H9 (cell line): Measurements from ENCODE around the gene PALS1. TPM values are rescaled to one million over a fixed set of nuclear protein-coding genes. Genes with fewer than 3 reads are reported as not detected.

Experiments used
- DNase-seq: peaks from one replicate; pipeline ENCODE4 v3.0.0-alpha.2; 2017
- H2AFZ ChIP-seq: one replicate; pipeline ENCODE4 v1.6.1; 2013; ENCODE audit warnings: mild to moderate bottlenecking, low read length, control low read depth, moderate library complexity
- H2AK5ac ChIP-seq: 2 replicates; pipeline ENCODE4 v1.6.1; 2013; ENCODE audit warnings: low read length, control low read depth, mixed read lengths; ENCODE audit not compliant: insufficient read length
- H2BK120ac ChIP-seq: one replicate; pipeline ENCODE4 v1.6.1; 2013; ENCODE audit warnings: low read depth, mild to moderate bottlenecking, low read length, control low read depth, inconsistent platforms; ENCODE audit not compliant: poor library complexity, severe bottlenecking
- H2BK12ac ChIP-seq: 2 replicates; pipeline ENCODE4 v1.6.1; 2013; ENCODE audit warnings: low read length, control low read depth, mixed read lengths, low read depth; ENCODE audit not compliant: insufficient read length
- H2BK15ac ChIP-seq: 2 replicates; pipeline ENCODE4 v1.6.1; 2013; ENCODE audit warnings: low read depth, low read length, control low read depth
- H2BK20ac ChIP-seq: one replicate; pipeline ENCODE4 v1.6.1; 2013; ENCODE audit warnings: low read depth, mild to moderate bottlenecking, low read length, control low read depth, inconsistent platforms; ENCODE audit not compliant: poor library complexity, severe bottlenecking
- H2BK5ac ChIP-seq: 2 replicates; pipeline ENCODE4 v1.6.1; 2013; ENCODE audit warnings: low read length, control low read depth, mixed read lengths; ENCODE audit not compliant: insufficient read length
- H3K14ac ChIP-seq: 2 replicates; pipeline ENCODE4 v1.6.1; 2013; ENCODE audit warnings: low read length, control low read depth; ENCODE audit not compliant: insufficient read depth
- H3K18ac ChIP-seq: 2 replicates; pipeline ENCODE4 v1.6.1; 2013; ENCODE audit warnings: low read depth, mild to moderate bottlenecking, mixed read lengths, low read length, control low read depth; ENCODE audit not compliant: insufficient read length
- H3K23ac ChIP-seq: 2 replicates; pipeline ENCODE4 v1.6.1; 2013; ENCODE audit warnings: low read length, control low read depth, mixed read lengths, low read depth; ENCODE audit not compliant: insufficient read length
- H3K23me2 ChIP-seq: 2 replicates; pipeline ENCODE4 v1.6.1; 2013; ENCODE audit warnings: low read depth, mild to moderate bottlenecking, mixed read lengths, low read length, control low read depth; ENCODE audit not compliant: insufficient read length, poor library complexity, severe bottlenecking
- H3K27ac ChIP-seq: 2 replicates; pipeline ENCODE4 v1.5.1; 2013; ENCODE audit warnings: low read length, control low read depth, mixed read lengths, low read depth; ENCODE audit not compliant: insufficient read length
- H3K27me3 ChIP-seq: 2 replicates; pipeline ENCODE4 v1.6.1; 2013; ENCODE audit warnings: low read length, control low read depth, inconsistent platforms; ENCODE audit not compliant: insufficient read depth
- H3K4ac ChIP-seq: 2 replicates; pipeline ENCODE4 v1.6.1; 2013; ENCODE audit warnings: low read depth, mild to moderate bottlenecking, control low read depth, inconsistent platforms, low read length, moderate library complexity
- H3K4me1 ChIP-seq: 2 replicates; pipeline ENCODE4 v1.6.1; 2013; ENCODE audit warnings: low read length, control low read depth, inconsistent platforms; ENCODE audit not compliant: insufficient read depth
- H3K4me2 ChIP-seq: 2 replicates; pipeline ENCODE4 v1.6.1; 2013; ENCODE audit warnings: low read length, control low read depth, mixed read lengths; ENCODE audit not compliant: insufficient read length, insufficient read depth
- H3K56ac ChIP-seq: 2 replicates; pipeline ENCODE4 v1.6.1; 2013; ENCODE audit warnings: low read depth, mild to moderate bottlenecking, mixed read lengths, low read length, control low read depth; ENCODE audit not compliant: insufficient read length
- H3K79me1 ChIP-seq: 2 replicates; pipeline ENCODE4 v1.6.1; 2013; ENCODE audit warnings: low read depth, mild to moderate bottlenecking, moderate library complexity, low read length, control low read depth, inconsistent platforms; ENCODE audit not compliant: insufficient read depth, poor library complexity, severe bottlenecking
- H3K79me2 ChIP-seq: 2 replicates; pipeline ENCODE4 v1.6.1; 2013; ENCODE audit warnings: low read length, control low read depth, inconsistent platforms; ENCODE audit not compliant: insufficient read depth
- H3K9ac ChIP-seq: 2 replicates; pipeline ENCODE4 v1.6.1; 2013; ENCODE audit warnings: low read length, control low read depth, mixed read lengths; ENCODE audit not compliant: insufficient read length; ENCODE audit errors: extremely low read depth
- H3K9me3 ChIP-seq: one replicate; pipeline ENCODE4 v1.6.1; 2013; ENCODE audit warnings: low read depth, low read length, inconsistent platforms; ENCODE audit not compliant: control insufficient read depth
- H3T11ph ChIP-seq: one replicate; pipeline ENCODE4 v1.6.1; 2013; ENCODE audit warnings: mild to moderate bottlenecking, low read length, control low read depth, inconsistent platforms
- H4K20me1 ChIP-seq: one replicate; pipeline ENCODE4 v1.6.1; 2013; ENCODE audit not compliant: control insufficient read depth, insufficient read length, insufficient read depth
- H4K5ac ChIP-seq: 2 replicates; pipeline ENCODE4 v1.6.1; 2013; ENCODE audit warnings: low read depth, mild to moderate bottlenecking, mixed read lengths, low read length, control low read depth; ENCODE audit not compliant: insufficient read length
- H4K8ac ChIP-seq: replicated peaks from 2 replicates; pipeline ENCODE4 v1.6.1; 2013; ENCODE audit warnings: low read length, control low read depth, mixed read lengths, low read depth; ENCODE audit not compliant: insufficient read length
- H4K91ac ChIP-seq: 2 replicates; pipeline ENCODE4 v1.6.1; 2013; ENCODE audit warnings: low read depth, mild to moderate bottlenecking, moderate library complexity, mixed read lengths, low read length, control low read depth; ENCODE audit not compliant: insufficient read length
- H3K27ac Mint-ChIP-seq, 3 experiments: 2 replicates in 2 of 3; 3 replicates in 1 of 3; pipeline ENCODE4 v1.8.0; 2020 to 2021; ENCODE audit warnings: mixed read lengths in 3 of 3, mild to moderate bottlenecking in 1 of 3, moderate library complexity in 1 of 3
- H3K27me3 Mint-ChIP-seq: 2 replicates; pipeline ENCODE4 v1.8.0; 2021; ENCODE audit warnings: low read depth, mild to moderate bottlenecking, moderate library complexity, mixed read lengths
- H3K36me3 Mint-ChIP-seq, 3 experiments: 2 replicates in 2 of 3; 3 replicates in 1 of 3; pipeline ENCODE4 v1.8.0; 2020 to 2021; ENCODE audit warnings: low read depth in 3 of 3, mixed read lengths in 3 of 3; ENCODE audit not compliant: insufficient read depth in 1 of 3
- H3K4me1 Mint-ChIP-seq, 2 experiments: 2 replicates each; pipeline ENCODE4 v1.8.0; 2020; ENCODE audit warnings: mixed read lengths in 2 of 2
- H3K4me3 Mint-ChIP-seq, 2 experiments: 2 replicates in 1 of 2; 3 replicates in 1 of 2; pipeline ENCODE4 v1.8.0; 2020 to 2021; ENCODE audit warnings: mild to moderate bottlenecking in 2 of 2, mixed read lengths in 2 of 2, moderate library complexity in 1 of 2
- H3K9me3 Mint-ChIP-seq, 2 experiments: 2 replicates in 1 of 2; 3 replicates in 1 of 2; pipeline ENCODE4 v1.8.0; 2020; ENCODE audit warnings: mild to moderate bottlenecking in 2 of 2, mixed read lengths in 2 of 2, moderate library complexity in 1 of 2
- CTCF ChIP-seq: fragments of 200-600 bp; sonication (generic); conservative IDR thresholded peaks from 3 replicates; pipeline ENCODE4 v1.8.0; 2021; ENCODE audit warnings: antibody characterized with exemption, mild to moderate bottlenecking
- WGBS: extraction: QIAGEN DNeasy Blood & Tissue Kit; methylation state at CpG from one replicate; pipeline ENCODE4 v1.1.7; 2013; ENCODE audit warnings: missing lambda C conversion rate, low lambda C conversion rate, mixed read lengths; ENCODE audit not compliant: insufficient read length; ENCODE audit errors: extremely low coverage; 5-methylcytosine and 5-hydroxymethylcytosine counted together
- total RNA-seq: library from RNA; stranded (reverse); gene quantifications from 2 replicates; pipeline ENCODE4 v1.2.1, GENCODE V29; 2021

The PALS1 gene
- total RNA-seq, 1 experiment from 2014 or later, result 18.0 TPM

- Mint-ChIP-seq H3K27ac (no peak overlapping the region; a peak in 1 of 7 replicates), H3K4me1 (peaks cover 21 to 32% of the 10 kb centered on the region in 2 experiments), H3K4me3 (no peak overlapping the region), H3K9me3 (no peaks in the 10 kb centered on the region), H3K36me3 (no peaks in the 10 kb centered on the region; a peak in 1 of 7 replicates), H3K27me3 (no peaks in the 10 kb centered on the region)
- no peak overlapping the region for H3T11ph ChIP-seq
- TF ChIP-seq CTCF, result no peak
- no peak overlapping the region for H3K18ac ChIP-seq
- H3K27ac ChIP-seq, result no peak overlapping the region
- H3K4me2 ChIP-seq, result no peak overlapping the region
- no peak overlapping the region for H4K8ac ChIP-seq
- H3K4ac ChIP-seq, result no peak overlapping the region
- H3K9me3 ChIP-seq, result no peaks in the 10 kb centered on the region
- no peak overlapping the region for H2BK12ac ChIP-seq
- H2BK5ac ChIP-seq, result no peak overlapping the region
- no peak overlapping the region for H2BK120ac ChIP-seq
- H3K27me3 ChIP-seq, result no peaks in the 10 kb centered on the region
- H2AFZ ChIP-seq, result no peak overlapping the region
- H3K23me2 ChIP-seq, result no peaks in the 10 kb centered on the region
- H3K23ac ChIP-seq, result no peak overlapping the region
- H2AK5ac ChIP-seq, result no peak overlapping the region
- H3K56ac ChIP-seq, result no peak overlapping the region
- no peak overlapping the region for H4K91ac ChIP-seq
- H3K4me1 ChIP-seq, result no peaks in the 10 kb centered on the region
- H3K14ac ChIP-seq, result no peak overlapping the region
- no peak overlapping the region for H2BK15ac ChIP-seq
- H3K9ac ChIP-seq, result no peak overlapping the region
- no CpG with 5 or more reads among the region's 2 CpGs for WGBS
- H3K79me1 ChIP-seq, result no peaks in the 10 kb centered on the region
- H4K20me1 ChIP-seq, result no peaks in the 10 kb centered on the region
- no peak overlapping the region for H2BK20ac ChIP-seq
- DNase-seq, result no peak
- no peaks in the 10 kb centered on the region for H3K79me2 ChIP-seq
- H4K5ac ChIP-seq, result no peak overlapping the region
Observed at GRCh38 chr14:67280506-67280905, 39.3 kb downstream of the PALS1 start.
